HG02943 (cell line): Measurements from ENCODE around the gene FAS.

Experiments used
- ATAC-seq: cut with Tn5 transposase; IDR thresholded peaks from one replicate; pipeline ENCODE4 v1.9.1; 2021; ENCODE audit warnings: mild to moderate bottlenecking, low read depth, moderate library complexity; ENCODE audit not compliant: unreplicated experiment

Gene FAS

GRCh38 chr10:88990384-88991160, at the start of gene FAS:
Gene FAS (plus strand): TSS chr10:88990798. CDS start chr10:88990877, 79 bp downstream.
- peak; percentile 59 for ATAC-seq

DNA sequence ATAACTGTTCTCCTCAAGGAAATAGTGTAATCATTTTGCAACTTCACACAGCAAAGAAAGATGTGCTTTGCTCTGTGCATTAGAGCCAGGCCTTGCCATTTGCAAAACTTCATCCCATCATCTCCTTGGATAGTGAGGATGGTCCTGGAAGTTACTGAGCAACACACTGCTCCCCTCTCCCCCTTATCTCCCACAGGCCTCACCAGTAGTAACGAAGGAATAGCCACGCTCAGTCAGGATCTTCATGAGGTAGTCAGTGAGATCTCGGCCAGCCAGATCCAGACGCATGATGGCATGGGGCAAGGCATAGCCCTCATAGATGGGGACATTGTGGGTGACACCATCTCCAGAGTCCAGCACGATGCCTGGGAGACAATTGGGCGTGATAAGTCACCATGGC, 49.6 kb upstream of the FAS start:
- ATAC-seq = no peak

GRCh38 chr10:88943778-88944177, 46.8 kb upstream of the FAS start:
- no peak for ATAC-seq

- no peak for ATAC-seq
Measured at GRCh38 chr10:88944813-88945212, 45.8 kb upstream of the FAS start.

- no peak for ATAC-seq
Measured at GRCh38 chr10:88946200-88946599, 44.4 kb upstream of the FAS start.

DNA sequence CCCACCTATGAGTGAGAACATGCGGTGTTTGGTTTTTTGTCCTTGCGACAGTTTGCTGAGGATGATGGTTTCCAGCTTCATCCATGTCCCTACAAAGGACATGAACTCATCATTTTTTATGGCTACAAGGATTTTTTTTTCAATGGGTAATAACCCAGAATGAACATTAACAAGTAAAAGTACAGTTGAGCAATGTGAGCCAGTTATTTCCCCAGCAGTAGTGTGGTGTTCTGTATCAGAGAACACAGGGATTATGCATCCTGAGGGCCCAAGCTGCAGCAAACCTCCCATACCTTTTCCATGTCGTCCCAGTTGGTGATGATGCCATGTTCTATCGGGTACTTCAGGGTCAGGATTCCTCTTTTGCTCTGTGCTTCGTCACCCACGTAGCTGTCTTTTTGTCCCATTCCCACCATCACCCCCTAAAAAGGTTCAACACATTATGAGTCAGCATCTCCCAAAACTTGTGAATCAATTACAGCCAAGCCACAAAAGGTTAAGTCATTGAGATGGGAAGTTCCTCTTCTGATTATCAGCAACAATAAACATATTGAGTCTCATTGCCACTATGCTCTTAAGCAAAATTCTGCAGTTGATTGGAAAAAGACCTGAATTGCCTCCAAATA, 43.5 kb upstream of the FAS start:
- no peak for ATAC-seq

GRCh38 chr10:88949051-88949450, 41.5 kb upstream of the FAS start:
- no peak for ATAC-seq

DNA sequence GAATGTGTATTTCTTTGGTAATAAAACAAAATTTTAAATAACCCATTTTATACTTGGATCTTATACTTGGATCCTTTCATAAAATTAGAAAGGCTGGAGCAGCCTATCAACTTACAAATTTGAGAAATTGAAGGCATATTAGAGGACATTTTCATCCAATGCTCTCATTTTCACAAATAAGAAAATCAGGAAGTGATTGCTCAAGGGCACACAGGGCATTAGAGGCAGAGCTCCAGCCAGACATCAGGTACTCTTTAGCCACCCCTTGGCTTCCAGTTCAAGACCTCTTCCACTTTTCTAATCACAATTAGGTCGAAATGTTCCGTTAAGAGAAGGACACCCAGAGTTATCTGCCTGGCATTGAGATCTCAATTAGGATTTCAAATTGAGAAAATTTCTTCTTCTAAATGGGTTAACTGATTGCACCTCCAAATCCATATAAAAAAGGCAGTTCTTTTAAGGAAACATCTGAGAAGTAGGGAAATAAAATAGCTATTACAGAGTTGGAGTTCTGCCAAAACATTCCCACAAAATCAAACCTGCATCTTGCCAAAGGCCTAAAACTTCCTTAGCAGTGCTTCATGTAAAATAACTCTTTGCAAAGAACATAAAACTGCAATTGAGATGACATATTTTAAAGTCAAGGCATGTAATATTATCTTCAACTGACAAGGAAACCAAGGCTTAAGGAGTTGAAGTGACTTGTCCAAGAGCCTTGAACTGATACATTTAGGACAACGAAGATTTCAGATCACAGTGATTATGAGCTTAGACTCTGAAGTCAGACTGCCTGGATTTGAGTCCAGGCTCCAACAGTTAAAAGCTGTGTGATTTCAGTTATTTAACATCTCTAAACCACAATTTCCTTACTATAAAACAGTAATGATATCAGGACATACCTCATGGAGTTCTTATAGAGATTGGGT, 40.4 kb upstream of the FAS start:
- ATAC-seq = no peak

DNA sequence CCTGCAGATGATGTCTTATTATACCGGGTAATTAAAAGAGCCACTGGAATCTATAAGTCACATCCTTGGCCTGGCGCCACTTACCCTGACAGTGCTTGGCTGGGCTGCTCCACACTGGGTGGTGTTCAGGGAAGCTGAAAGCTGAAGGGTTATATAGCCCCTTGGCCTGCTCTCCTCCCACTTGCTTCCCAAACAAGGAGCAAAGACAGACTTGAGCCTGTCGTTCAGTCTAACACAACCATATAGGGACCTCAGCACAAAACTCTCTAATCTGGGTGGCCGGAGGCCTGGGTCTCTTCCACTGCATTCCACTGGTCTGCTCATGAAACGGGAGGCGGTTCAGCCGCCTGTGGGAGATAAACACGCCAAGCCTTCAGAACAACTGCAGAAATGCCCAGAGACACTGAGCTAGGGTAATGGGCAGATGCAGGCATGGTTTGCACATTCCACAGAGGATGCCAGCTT, 37.9 kb upstream of the FAS start, which contains the start of gene ACTA2:
Gene ACTA2 (minus strand): TSS at position 127 of the 465 bp plus-strand sequence. CDS start 3,843 bp downstream, outside the sequence.
- ATAC-seq = no peak

DNA sequence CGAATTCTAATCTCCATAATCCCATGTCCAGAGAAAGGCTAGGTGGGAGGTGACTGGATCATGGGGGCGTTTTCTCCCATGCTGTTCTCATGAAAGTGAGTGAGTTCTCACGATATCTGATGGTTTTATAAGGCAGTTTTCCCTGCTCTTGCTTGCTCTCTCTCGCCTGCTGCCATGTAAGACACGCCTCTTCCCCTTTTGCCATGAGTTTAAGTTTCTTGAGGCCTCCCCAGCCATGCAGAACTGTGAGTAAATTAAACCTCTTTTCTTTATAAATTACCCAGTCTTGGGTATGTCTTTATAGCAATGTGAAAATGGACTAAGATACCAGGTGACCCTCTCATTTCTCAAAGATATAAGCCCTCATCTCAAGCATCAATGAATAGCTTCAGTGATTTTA, 36.9 kb upstream of the FAS start:
- ATAC-seq = no peak

- no peak for ATAC-seq
Measured at GRCh38 chr10:88954458-88955083, 36.0 kb upstream of the FAS start.

DNA sequence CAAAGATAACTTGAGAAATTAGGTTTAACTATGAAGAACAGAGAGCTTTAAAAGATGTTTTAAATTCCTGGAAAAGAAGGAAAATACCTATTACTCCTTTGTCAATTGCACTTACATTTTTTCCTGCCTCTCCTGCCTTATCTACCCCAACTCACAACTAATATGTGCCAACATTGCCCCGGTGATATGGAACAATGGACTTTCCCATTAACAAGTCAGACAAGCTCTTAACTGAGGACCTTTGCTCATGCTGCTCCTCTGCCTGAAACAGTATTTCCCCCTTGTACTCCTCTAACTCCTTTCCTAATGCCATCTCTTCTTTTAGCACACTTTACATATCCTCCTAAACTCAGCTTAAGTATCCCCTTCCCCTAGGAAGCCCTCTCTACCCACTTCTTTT, 33.2 kb upstream of the FAS start:
- ATAC-seq = no peak

- ATAC-seq = no peak
Measured at GRCh38 chr10:88958721-88959120, 31.9 kb upstream of the FAS start.

DNA sequence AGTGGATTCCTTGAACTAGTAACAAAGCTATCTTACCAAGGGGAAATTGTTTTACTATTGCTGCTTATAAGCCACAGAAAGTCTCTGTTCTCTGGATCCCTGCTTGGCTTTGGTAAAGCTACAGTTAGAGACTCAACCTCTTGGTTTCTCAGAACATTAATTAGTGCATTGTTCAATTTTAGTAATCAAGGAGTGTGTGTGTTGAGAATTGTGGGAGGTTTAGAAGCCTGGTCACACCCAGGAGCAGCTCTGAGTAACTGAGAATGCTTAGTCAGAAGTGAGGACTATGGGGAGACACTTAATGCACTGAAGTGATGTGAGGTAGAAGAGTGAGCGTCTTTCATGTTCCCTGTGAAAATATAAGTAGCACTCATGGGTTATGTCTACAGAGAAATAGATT, 29.8 kb upstream of the FAS start:
- no peak for ATAC-seq

DNA sequence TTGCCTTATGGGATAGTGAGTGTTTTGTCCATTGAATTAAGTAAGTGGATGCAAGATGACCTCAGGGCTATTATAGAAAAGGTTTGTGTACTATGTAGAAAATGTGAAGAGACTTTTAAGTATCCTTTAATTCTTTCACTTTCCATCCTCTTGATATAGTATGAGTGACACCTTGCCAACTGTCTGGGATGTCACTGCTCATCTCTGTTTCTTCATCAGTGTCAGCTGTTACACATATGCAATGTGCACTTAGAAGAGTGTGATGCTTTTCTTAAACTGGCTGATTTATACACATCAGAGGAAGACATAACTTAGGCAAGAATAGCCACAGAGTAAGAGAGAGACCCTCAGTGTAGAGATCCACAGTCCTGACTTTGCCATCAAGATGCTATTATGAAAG, 29.3 kb upstream of the FAS start:
- no peak for ATAC-seq

DNA sequence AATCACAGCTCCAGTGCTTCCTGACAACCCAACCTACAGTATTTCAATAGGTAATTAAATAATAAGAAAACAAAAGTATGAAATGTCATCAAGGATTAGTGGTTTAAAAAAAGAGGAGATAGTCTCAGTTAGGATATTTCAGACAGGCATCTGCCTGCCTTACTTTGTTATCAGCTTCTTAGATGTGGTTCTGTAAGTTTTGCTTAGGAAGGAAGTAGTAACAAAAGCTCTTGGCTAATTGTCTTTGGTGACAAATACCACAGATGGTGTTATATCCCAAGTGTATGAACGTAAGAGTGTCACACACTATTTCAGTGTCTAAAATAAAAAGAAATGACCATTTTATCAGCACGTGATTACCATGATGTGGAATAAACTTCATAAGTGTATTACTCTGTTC, 28.3 kb upstream of the FAS start:
- ATAC-seq = no peak

DNA sequence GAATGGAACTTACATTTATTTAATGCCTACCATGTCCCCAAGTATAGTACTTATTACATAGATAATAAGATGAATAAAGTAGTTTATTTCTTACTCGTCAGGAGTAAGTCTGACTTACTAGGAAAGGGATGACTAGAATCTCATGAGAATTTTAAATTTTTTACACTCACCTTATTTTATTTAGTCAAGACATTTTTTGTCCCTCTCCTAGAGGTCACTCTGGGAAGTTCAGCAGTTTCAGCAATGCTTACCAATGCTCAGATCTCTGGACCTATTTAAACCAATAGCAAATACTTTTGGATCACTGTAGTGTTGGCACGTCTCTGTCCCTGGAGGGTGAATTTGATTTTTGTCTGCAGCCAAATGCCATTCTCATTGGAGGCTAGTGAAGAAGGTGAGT, 27.3 kb upstream of the FAS start:
- ATAC-seq = no peak

DNA sequence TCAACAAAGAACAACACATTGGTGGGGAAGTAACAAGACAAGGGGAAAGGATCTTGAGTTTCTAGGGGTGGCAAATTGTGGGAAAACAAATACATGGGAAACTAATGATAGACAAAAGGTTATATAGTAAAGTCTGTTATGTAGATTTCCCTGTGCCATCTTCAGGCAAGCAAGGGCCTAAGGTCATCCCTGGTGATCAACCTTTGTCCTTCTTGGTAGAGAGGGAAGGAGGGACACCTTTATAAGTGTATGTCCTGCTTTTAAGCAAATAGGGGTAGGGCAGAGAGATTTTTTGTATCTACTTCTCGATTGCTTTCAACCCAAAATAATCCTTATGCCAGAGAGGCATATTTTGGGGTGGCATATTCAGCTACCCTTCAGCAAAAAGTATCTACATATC, 26.2 kb upstream of the FAS start:
- no peak for ATAC-seq

DNA sequence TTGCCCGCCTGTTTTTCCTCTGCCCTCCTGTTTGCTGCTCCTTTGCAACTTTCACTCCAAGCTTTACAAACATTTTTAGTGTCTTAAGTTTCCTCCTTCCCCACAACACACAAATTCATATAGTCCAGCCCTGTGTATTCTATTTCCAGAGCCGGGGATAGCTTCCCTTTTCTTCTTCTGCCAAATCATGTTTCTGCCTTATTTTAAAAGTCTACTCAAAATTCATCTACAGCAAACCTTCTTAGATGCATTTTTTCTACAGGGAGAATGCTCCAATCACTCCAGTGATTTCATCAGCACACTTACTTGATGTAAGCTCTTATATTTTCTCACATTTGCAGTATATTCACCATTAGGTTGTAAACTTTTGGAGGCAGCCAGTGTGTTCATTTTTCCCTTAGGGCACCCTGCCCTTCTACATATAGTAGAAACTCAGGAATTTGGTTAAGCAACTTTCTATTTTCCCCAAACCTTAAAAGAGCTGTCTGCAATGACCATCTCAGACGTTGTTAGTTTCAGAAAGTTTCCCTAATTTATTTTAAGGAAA, 25.7 kb upstream of the FAS start:
- no peak for ATAC-seq

GRCh38 chr10:88966797-88967196, 23.8 kb upstream of the FAS start:
- no peak for ATAC-seq
